Keratinocyte (primary cell): ENCODE results near the gene MRPL43. TPM values are rescaled to one million over a fixed set of nuclear protein-coding genes. Genes with fewer than 3 reads are reported as not detected.

Source experiments
- DNase-seq: peaks from one replicate; pipeline ENCODE4 v3.0.0-alpha.2; 2011; ENCODE audit warnings: low read depth, missing footprints, low spot score
- FAIRE-seq: peaks from 2 replicates; lab custom pipeline; 2011; peaks lifted over from hg19 to GRCh38; lab: Jason Lieb, UNC
- H2AFZ ChIP-seq: 2 replicates; pipeline ENCODE4 v1.6.0; 2012; ENCODE audit warnings: low read length, control low read depth, inconsistent platforms; ENCODE audit not compliant: control insufficient read depth
- H3K27ac ChIP-seq: 2 replicates; pipeline ENCODE4 v1.5.1; 2011; ENCODE audit warnings: low read length; ENCODE audit not compliant: control insufficient read depth, insufficient read depth
- H3K27me3 ChIP-seq: 3 replicates; pipeline ENCODE4 v1.6.0; 2011; ENCODE audit warnings: low read length; ENCODE audit not compliant: control insufficient read depth, insufficient read depth; ENCODE audit errors: extremely low read depth
- H3K36me3 ChIP-seq, 2 experiments: 2 replicates in 1 of 2; 3 replicates in 1 of 2; pipeline ENCODE4 v1.5.1; 2011; ENCODE audit warnings: low read length in 2 of 2, mild to moderate bottlenecking in 1 of 2; ENCODE audit not compliant: control insufficient read depth in 2 of 2, insufficient read depth in 2 of 2; ENCODE audit errors: extremely low read depth in 1 of 2
- H3K4me1 ChIP-seq: 3 replicates; pipeline ENCODE4 v1.5.1; 2011; ENCODE audit warnings: low read length; ENCODE audit not compliant: control insufficient read depth, insufficient read depth; ENCODE audit errors: extremely low read depth
- H3K4me2 ChIP-seq: 3 replicates; pipeline ENCODE4 v1.6.0; 2011; ENCODE audit warnings: low read depth, low read length; ENCODE audit not compliant: control insufficient read depth, insufficient read depth; ENCODE audit errors: extremely low read depth
- H3K4me3 ChIP-seq, 3 experiments: fragments of 200-600 bp in 1 of 3; sonication (generic) in 1 of 3; 2 replicates in 2 of 3; 3 replicates in 1 of 3; pipeline ENCODE4 v1.5.1; 2011 to 2016; ENCODE audit warnings: low read length in 3 of 3, mild to moderate bottlenecking in 3 of 3, control low read depth in 2 of 3, inconsistent platforms in 1 of 3, low read depth in 1 of 3, mixed read lengths in 1 of 3, mixed run types in 1 of 3, moderate library complexity in 1 of 3; ENCODE audit not compliant: control insufficient read depth in 2 of 3, insufficient read depth in 2 of 3; ENCODE audit errors: extremely low read depth in 1 of 3
- H3K79me2 ChIP-seq: 2 replicates; pipeline ENCODE4 v1.6.0; 2012; ENCODE audit warnings: low read length; ENCODE audit not compliant: control insufficient read depth, insufficient read depth
- H3K9ac ChIP-seq: 3 replicates; pipeline ENCODE4 v1.6.0; 2011; ENCODE audit warnings: low read length; ENCODE audit not compliant: control insufficient read depth, insufficient read depth; ENCODE audit errors: extremely low read depth
- H3K9me1 ChIP-seq: 3 replicates; pipeline ENCODE4 v1.6.0; 2011; ENCODE audit warnings: low read length; ENCODE audit not compliant: control insufficient read depth, insufficient read depth; ENCODE audit errors: extremely low read depth
- H3K9me3 ChIP-seq: 2 replicates; pipeline ENCODE4 v1.5.1; 2012; ENCODE audit warnings: low read depth, low read length; ENCODE audit not compliant: control insufficient read depth
- H4K20me1 ChIP-seq: 3 replicates; pipeline ENCODE4 v1.6.0; 2011; ENCODE audit warnings: low read length; ENCODE audit not compliant: control insufficient read depth, insufficient read depth; ENCODE audit errors: extremely low read depth
- EZH2 ChIP-seq: IDR thresholded peaks from one replicate; pipeline ENCODE4 v1.6.1; 2012; ENCODE audit warnings: inconsistent platforms, mild to moderate bottlenecking, low read length, moderate library complexity
- dilution Hi-C: fragments of 300-500 bp; cut with MboI; formaldehyde crosslinking; loops from one replicate; pipeline ENCODE4 v1.7.0; 2020; ENCODE audit warnings: low sequenced_read_pairs; ENCODE audit not compliant: extremely low pct_ligation_motif_present
- polyA plus RNA-seq, 5 experiments: library from polyadenylated mRNA; depleted of rRNA in 3 of 5; stranded (reverse) in 3 of 5; stranded (forward) in 1 of 5; unstranded in 1 of 5; fragments of >200 nt; gene quantifications; 1 replicate in 1 of 5; 2 replicates in 3 of 5; 3 replicates in 1 of 5; pipeline versions ENCODE4 v1.2.1 to v1.2.3, GENCODE V29; 2011 to 2012; ENCODE audit warnings: missing spikeins in 2 of 5, low read depth in 1 of 5, low replicate concordance in 1 of 5
- TF ChIP-seq, protein P1 (sequence below), 3 experiments: IDR thresholded peaks in 1 of 3; conservative IDR thresholded peaks in 1 of 3; optimal IDR thresholded peaks in 1 of 3; 2 replicates in 2 of 3; 3 replicates in 1 of 3; pipeline versions ENCODE3 to v1.5.1; 2011; ENCODE audit warnings: low read length in 3 of 3, mild to moderate bottlenecking in 3 of 3, moderate library complexity in 2 of 3, control low read depth in 1 of 3, inconsistent platforms in 1 of 3; ENCODE audit not compliant: insufficient read depth in 2 of 3; ENCODE audit errors: extremely low read depth in 1 of 3

Gene MRPL43
- polyA plus RNA-seq, 1 donor (not counting 4 experiments of a cell fraction or from before 2014, with no cell fraction given): 71.1 TPM

DNA sequence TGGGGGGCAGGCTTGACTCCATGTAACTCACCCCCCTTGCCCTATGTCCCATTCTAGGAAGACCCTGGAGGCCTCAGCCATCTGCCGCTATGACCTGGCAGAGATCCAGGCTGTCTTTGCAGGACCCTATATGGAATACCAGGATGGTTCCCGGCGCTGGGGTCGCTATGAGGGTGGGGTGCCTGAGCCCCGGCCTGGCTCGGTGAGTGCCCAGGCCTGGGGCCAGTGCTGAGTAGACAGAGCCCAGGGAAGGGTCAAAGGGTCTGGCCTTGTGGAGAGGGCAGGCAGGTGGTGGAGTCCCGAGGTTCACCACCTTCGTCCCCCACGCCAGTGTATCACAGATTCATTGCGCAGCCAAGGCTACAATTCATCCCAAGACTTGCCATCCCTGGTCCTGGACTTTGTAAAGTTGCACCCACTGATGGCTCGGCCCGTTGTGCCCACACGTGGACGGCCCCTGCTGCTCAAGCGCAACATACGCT is 7.5 kb downstream of the MRPL43 start:
- H3K27me3 ChIP-seq: no peaks in the 10 kb centered on the region
- no peak overlapping the region for H3K4me3 ChIP-seq
- no peak for DNase-seq
- H3K36me3 ChIP-seq: peaks cover 9 to 22% of the 10 kb centered on the region in 2 experiments
- peaks cover under 1% of the 10 kb centered on the region for H3K9me1 ChIP-seq
- H4K20me1 ChIP-seq: no peaks in the 10 kb centered on the region
- no peak for TF ChIP-seq EZH2
- TF ChIP-seq, protein P1, sequence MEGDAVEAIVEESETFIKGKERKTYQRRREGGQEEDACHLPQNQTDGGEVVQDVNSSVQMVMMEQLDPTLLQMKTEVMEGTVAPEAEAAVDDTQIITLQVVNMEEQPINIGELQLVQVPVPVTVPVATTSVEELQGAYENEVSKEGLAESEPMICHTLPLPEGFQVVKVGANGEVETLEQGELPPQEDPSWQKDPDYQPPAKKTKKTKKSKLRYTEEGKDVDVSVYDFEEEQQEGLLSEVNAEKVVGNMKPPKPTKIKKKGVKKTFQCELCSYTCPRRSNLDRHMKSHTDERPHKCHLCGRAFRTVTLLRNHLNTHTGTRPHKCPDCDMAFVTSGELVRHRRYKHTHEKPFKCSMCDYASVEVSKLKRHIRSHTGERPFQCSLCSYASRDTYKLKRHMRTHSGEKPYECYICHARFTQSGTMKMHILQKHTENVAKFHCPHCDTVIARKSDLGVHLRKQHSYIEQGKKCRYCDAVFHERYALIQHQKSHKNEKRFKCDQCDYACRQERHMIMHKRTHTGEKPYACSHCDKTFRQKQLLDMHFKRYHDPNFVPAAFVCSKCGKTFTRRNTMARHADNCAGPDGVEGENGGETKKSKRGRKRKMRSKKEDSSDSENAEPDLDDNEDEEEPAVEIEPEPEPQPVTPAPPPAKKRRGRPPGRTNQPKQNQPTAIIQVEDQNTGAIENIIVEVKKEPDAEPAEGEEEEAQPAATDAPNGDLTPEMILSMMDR (optimal IDR thresholded peaks at IDR 0.05 in 1 of 3, IDR thresholded peaks at IDR 0.05 in 1 of 3, conservative IDR thresholded peaks at IDR 0.05 in 1 of 3; ENCODE audit: extremely low read depth in 1 of 3, insufficient read depth in 2 of 3, low read length in 3 of 3): no peak
- H3K9me3 ChIP-seq: no peaks in the 10 kb centered on the region
- H3K4me1 ChIP-seq: no peaks in the 10 kb centered on the region
- dilution Hi-C loops: no loop called here
- H3K27ac ChIP-seq: no peak overlapping the region
- no peaks in the 10 kb centered on the region for H3K79me2 ChIP-seq
- H3K4me2 ChIP-seq: no peak overlapping the region
- H2AFZ ChIP-seq: no peak overlapping the region
- no peak for FAIRE-seq
- no peak overlapping the region for H3K9ac ChIP-seq

DNA sequence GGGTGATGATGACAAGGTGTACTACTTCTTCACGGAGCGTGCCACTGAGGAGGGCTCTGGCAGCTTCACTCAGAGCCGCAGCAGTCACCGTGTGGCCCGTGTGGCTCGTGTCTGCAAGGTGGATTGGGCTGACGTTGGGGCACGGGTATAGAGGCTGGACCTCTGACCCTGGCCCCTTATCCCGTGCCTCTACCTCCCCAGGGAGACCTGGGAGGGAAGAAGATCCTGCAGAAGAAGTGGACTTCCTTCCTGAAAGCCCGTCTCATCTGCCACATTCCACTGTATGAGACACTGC is 8.4 kb downstream of the MRPL43 start:
- Histone ChIP-seq H2AFZ (no peak overlapping the region), H3K4me1 (no peaks in the 10 kb centered on the region), H3K4me2 (no peak overlapping the region), H3K9ac (no peak overlapping the region), H4K20me1 (no peaks in the 10 kb centered on the region), H3K27me3 (no peaks in the 10 kb centered on the region), H3K79me2 (no peaks in the 10 kb centered on the region), H3K9me1 (no peaks in the 10 kb centered on the region), H3K4me3 (no peak overlapping the region), H3K9me3 (no peaks in the 10 kb centered on the region), H3K27ac (no peak overlapping the region), H3K36me3 (peaks cover 9 to 17% of the 10 kb centered on the region in 2 experiments)
- dilution Hi-C loops: no loop called here
- TF ChIP-seq EZH2: no peak
- TF ChIP-seq, protein P1 (optimal IDR thresholded peaks at IDR 0.05 in 1 of 3, IDR thresholded peaks at IDR 0.05 in 1 of 3, conservative IDR thresholded peaks at IDR 0.05 in 1 of 3; ENCODE audit: extremely low read depth in 1 of 3, insufficient read depth in 2 of 3, low read length in 3 of 3): no peak
- DNase-seq: no peak
- no peak for FAIRE-seq
